Thoracic aorta endothelial cell (primary cell): ENCODE measurements around the gene ZNF138. TPM values are rescaled to one million over a fixed set of nuclear protein-coding genes. Genes with fewer than 3 reads are reported as not detected.

Experiments used
- total RNA-seq: library from RNA; depleted of rRNA; stranded (reverse); fragments of >200 nt; gene quantifications from 2 replicates; pipeline ENCODE4 v1.2.3, GENCODE V29; 2012

The ZNF138 gene
- 5.3 and 7.2 TPM in 2 replicates for total RNA-seq

GRCh38 chr7:64794171-64794844 lies at the start of gene ZNF138:
Gene ZNF138, plus strand, starts transcription at chr7:64794428. Its CDS starts 141 bp downstream, at chr7:64794569.

Other genes starting within 250 kb of the ZNF138 start
- gene ZNF680, start 231.4 kb upstream of the ZNF138 start, total RNA-seq, result 18.0 and 23.4 TPM in 2 replicates
- 6.6 and 7.0 TPM in 2 replicates for gene ZNF107, start 128.3 kb upstream of the ZNF138 start, total RNA-seq
- gene ZNF273, start 108.8 kb downstream of the ZNF138 start, total RNA-seq, result 4.4 and 5.2 TPM in 2 replicates
- gene ZNF117, start 196.6 kb downstream of the ZNF138 start, total RNA-seq, result 19.6 and 28.9 TPM in 2 replicates
- gene ERV3-1, start 212.3 kb downstream of the ZNF138 start, total RNA-seq, result 32.2 and 50.5 TPM in 2 replicates